Right atrium auricular region (tissue), 2 donors: Measurements from ENCODE around the gene UBE2QL1. TPM values are rescaled to one million over a fixed set of nuclear protein-coding genes. Genes with fewer than 3 reads are reported as not detected.
A peak's percentile ranks its signal among the peaks of the same experiment; 100 is the strongest.

Experiments
- DNase-seq: peaks from one replicate; pipeline ENCODE4 v3.0.0-alpha.2; 2019; ENCODE audit warnings: low spot score
- H3K27ac ChIP-seq, 2 donors: fragments of 200-600 bp; sonication (generic); 1 replicate in 1 of 2; 2 replicates in 1 of 2; pipeline ENCODE4 v1.5.1; 2016 to 2019
- H3K27me3 ChIP-seq, 2 donors: fragments of 200-600 bp; sonication (generic); one replicate each; pipeline versions ENCODE4 v1.5.1 to v1.6.0; 2017 to 2019
- H3K36me3 ChIP-seq: fragments of 200-600 bp; sonication (generic); one replicate; pipeline ENCODE4 v1.5.1; 2016
- H3K4me1 ChIP-seq, 2 donors: fragments of 200-600 bp; sonication (generic); one replicate each; pipeline versions ENCODE4 v1.5.1 to v1.6.0; 2017 to 2019
- H3K4me3 ChIP-seq, 2 donors: fragments of 200-600 bp; sonication (generic); 1 replicate in 1 of 2; 2 replicates in 1 of 2; pipeline ENCODE4 v1.5.1; 2017 to 2019; ENCODE audit warnings: mild to moderate bottlenecking in 1 of 2, moderate library complexity in 1 of 2
- H3K9me3 ChIP-seq, 2 donors: fragments of 200-600 bp; sonication (generic); one replicate each; pipeline ENCODE4 v1.5.1; 2019
- CTCF ChIP-seq, 2 donors: fragments of 200-600 bp; sonication (generic); IDR thresholded peaks; one replicate each; pipeline ENCODE4 v1.5.1; 2019; ENCODE audit warnings: antibody characterized with exemption in 2 of 2
- total RNA-seq, 2 donors: library from RNA; depleted of rRNA; stranded (reverse); fragments of >200 nt; gene quantifications; one replicate each; pipeline ENCODE4 v1.1.0, GENCODE V29; 2016

Gene UBE2QL1
- total RNA-seq, 2 donors from 2014 or later, result 9.1 to 10.8 TPM

DNA sequence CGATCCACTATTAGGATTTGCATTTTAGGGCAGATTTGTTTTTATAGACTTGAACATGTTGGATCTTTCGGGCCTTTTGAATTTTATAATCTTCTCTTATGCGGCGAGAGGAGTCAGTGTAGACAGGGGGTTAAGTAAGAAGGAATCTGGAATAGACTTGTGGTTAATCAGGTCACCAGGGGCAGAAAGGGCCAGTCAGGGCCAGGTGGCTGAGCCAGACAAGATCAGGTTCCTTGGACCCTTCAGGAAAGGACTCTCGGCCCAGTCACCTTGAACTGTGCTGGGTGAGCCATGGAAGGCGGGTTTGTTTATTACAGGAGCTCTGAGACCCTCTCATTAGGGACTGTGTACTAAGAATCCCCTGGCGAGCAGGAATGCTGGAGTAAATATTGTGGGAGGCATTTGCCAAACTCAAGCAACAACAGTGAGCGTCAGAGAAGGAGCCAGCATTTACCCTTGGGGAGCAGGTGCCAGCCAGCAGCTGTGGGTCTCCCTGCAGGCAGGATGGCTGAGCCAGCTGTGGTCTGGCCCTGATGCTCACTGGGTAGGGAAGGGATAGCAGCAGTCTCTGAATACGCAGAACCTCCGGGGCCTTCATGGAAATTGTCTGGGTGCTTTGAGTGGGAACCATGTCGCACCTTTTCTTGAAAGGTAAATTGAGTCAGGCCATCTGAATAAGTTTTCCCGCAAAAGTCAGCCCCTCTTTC is 79.2 kb downstream of the UBE2QL1 start:
- Histone ChIP-seq H3K36me3 (no peaks in the 10 kb centered on the region), H3K27me3 (no peaks in the 10 kb centered on the region), H3K27ac (no peak overlapping the region), H3K4me1 (no peaks in the 10 kb centered on the region), H3K4me3 (no peak overlapping the region), H3K9me3 (no peaks in the 10 kb centered on the region)
- no peak for TF ChIP-seq CTCF (IDR thresholded peaks at IDR 0.05)
- no peak for DNase-seq

DNA sequence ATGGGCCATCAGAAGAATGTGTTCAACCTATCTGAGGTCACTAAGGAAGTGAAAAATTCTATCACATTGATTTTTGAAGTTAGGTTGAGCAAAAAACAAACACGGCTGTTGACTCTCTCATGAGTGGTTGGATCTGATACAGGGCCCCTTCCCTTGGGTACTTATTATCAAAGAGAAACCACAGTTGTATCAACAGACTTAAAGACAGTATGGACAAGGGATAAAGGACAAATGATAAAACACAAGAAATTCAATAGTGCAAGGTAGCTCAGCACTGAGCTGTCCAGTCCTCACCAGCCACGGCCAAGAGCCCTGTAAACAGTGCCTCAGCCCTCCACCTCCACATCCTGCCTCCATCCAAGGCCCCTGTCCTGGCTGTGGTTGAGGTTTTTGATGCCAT is 86.9 kb downstream of the UBE2QL1 start:
- no peak overlapping the region for H3K4me3 ChIP-seq
- no peaks in the 10 kb centered on the region for H3K27me3 ChIP-seq
- no peaks in the 10 kb centered on the region for H3K4me1 ChIP-seq
- H3K9me3 ChIP-seq, result no peaks in the 10 kb centered on the region
- no peak for TF ChIP-seq CTCF (IDR thresholded peaks at IDR 0.05)
- no peak overlapping the region for H3K27ac ChIP-seq
- no peaks in the 10 kb centered on the region for H3K36me3 ChIP-seq
- DNase-seq, result no peak

DNA sequence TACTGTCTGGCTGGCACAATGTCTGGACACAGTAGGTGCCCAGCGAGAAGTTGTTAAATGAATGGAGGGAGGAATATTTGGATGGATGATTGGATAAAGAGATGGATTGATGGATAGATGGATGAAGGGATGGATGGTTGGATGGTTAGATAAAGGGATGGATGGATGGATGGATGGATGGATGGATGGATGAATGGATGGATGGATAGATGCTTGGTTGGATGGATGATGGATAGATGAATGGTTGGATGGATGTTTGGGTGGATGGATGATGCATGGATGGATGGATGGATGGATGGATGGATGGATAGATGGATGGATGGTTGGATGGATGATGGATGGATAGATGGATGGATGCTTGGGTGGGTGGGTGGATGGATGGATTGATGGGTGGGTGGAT is 90.4 kb downstream of the UBE2QL1 start:
- H3K27me3 ChIP-seq, result no peaks in the 10 kb centered on the region
- TF ChIP-seq CTCF (IDR thresholded peaks at IDR 0.05), result no peak
- H3K9me3 ChIP-seq, result no peaks in the 10 kb centered on the region
- H3K36me3 ChIP-seq, result no peaks in the 10 kb centered on the region
- DNase-seq, result no peak
- H3K4me1 ChIP-seq, result no peaks in the 10 kb centered on the region
- no peak overlapping the region for H3K4me3 ChIP-seq
- H3K27ac ChIP-seq, result no peak overlapping the region

DNA sequence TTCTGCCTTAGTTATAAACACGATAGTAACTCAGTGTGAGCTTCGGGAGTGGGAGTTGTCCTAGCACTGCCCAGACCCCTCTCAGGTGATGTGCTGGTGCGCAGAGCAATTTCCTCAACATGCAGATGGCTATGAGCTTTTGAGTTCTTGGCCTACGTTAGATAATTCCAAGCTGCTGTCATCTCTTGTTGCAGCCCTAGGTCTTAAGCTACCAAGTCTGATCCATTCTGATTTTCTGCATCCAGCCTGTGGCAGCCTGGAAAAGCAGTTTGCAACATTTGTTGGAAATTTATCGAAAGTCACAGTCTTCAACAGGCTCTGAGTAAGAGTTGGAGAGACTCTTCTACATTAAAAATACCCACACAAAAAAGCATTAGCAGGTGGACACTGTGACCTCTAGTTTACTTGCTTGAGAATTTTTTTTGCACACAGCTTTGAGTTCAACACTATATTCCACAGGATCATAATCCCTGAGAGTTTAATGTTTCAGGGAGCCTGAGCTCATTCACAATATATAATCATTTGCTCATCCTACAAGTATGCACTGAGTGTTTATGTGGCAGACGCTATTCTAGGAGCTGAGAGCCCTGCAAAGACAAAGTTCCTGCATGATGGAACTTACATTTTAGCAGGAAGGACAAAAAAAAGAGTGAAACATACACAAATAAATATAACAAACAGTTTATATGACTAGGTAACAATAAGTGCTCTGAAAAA is 91.6 kb downstream of the UBE2QL1 start:
- H3K4me3 ChIP-seq, result no peak overlapping the region
- H3K9me3 ChIP-seq, result no peaks in the 10 kb centered on the region
- TF ChIP-seq CTCF (IDR thresholded peaks at IDR 0.05), result no peak
- DNase-seq, result peak; percentile 21
- no peak overlapping the region for H3K27ac ChIP-seq
- H3K27me3 ChIP-seq, result no peaks in the 10 kb centered on the region
- no peaks in the 10 kb centered on the region for H3K36me3 ChIP-seq
- no peaks in the 10 kb centered on the region for H3K4me1 ChIP-seq

DNA sequence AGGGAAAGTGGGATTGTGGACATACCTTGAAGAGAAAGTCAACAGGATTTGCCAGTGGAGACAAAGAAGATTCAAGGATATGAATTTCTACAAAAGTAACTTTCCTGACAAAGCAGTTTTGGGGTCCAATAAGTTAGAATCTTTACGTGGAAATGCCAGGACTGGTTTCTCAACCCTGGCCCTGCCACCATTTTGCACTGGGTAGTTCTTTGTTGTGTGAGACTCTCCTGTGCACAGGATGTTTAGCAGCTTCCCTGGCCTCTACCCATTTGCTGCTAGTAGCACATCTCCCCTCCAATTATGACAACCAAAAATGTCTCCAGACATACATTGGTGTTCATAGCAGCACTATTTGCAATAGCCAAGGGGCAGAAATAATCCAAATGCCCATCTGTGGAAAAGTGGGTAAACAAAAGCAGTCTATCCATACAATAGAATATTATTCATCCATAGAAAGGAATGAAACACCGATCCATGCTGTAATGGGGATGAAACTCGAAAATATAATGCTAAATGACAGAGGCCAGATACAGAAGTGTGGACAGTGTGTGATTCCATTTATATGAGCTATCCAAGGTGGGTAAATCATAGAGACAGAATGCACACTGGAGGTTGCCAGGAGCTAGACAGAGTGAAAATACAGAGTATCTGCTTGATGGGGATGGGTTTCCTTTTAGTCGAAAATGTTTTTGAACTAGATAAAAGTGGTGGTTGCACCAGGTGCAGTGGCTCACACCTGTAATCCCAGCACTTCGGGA is 92.8 kb downstream of the UBE2QL1 start:
- TF ChIP-seq CTCF (IDR thresholded peaks at IDR 0.05), result no peak
- no peaks in the 10 kb centered on the region for H3K36me3 ChIP-seq
- no peak overlapping the region for H3K4me3 ChIP-seq
- H3K27me3 ChIP-seq, result no peaks in the 10 kb centered on the region
- H3K4me1 ChIP-seq, result peaks cover 0 to 7% of the 10 kb centered on the region in 2 donors
- no peak overlapping the region for H3K27ac ChIP-seq
- H3K9me3 ChIP-seq, result no peaks in the 10 kb centered on the region
- peak; percentile 38 for DNase-seq
